DND-41 (cell line): ENCODE results near the gene YLPM1.

ENCODE experiments used
- CTCF ChIP-seq: IDR thresholded peaks from 2 replicates; pipeline ENCODE4 v1.5.1; 2012; ENCODE audit warnings: borderline replicate concordance, low read length, moderate library complexity, mild to moderate bottlenecking; ENCODE audit not compliant: poor library complexity, severe bottlenecking; ENCODE audit errors: extremely low read depth
- EZH2 ChIP-seq: IDR thresholded peaks from 3 replicates; pipeline ENCODE4 v1.6.1; 2012; ENCODE audit warnings: borderline replicate concordance, low read depth, mild to moderate bottlenecking, moderate library complexity, low read length, inconsistent platforms; ENCODE audit not compliant: severe bottlenecking

- TF ChIP-seq CTCF (no peak), EZH2 (no peak)
Measured at GRCh38 chr14:74771399-74771798, 8.3 kb downstream of the YLPM1 start.
